Suppressor macrophage treated with lipopolysaccharide for 1 hour (primary cell): ENCODE data around the gene CMIP.

Experiments
- DNase-seq, 3 donors: peaks; one replicate each; pipeline ENCODE4 v3.0.0-alpha.2; 2020 to 2022

Gene CMIP

DNA sequence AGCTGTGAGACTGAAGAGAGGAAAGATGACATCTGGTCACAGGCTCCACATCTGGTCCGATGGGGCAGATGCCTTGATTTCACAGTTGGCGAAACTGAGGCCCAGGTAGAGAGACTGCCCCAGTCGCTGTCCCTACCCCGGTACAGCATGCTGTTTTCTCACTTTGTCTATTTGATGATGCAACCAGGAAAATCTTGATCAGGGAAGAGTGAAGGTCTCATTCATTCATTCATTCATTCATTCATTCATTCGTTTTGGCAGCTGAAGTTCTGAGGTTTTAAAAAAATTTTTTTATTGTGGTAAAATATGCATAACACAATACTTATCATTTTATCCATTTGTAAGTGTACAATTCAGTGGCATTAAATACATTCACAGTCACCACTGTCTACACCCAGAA lies 19.7 kb downstream of the CMIP start:
- DNase-seq, result no peak

DNA sequence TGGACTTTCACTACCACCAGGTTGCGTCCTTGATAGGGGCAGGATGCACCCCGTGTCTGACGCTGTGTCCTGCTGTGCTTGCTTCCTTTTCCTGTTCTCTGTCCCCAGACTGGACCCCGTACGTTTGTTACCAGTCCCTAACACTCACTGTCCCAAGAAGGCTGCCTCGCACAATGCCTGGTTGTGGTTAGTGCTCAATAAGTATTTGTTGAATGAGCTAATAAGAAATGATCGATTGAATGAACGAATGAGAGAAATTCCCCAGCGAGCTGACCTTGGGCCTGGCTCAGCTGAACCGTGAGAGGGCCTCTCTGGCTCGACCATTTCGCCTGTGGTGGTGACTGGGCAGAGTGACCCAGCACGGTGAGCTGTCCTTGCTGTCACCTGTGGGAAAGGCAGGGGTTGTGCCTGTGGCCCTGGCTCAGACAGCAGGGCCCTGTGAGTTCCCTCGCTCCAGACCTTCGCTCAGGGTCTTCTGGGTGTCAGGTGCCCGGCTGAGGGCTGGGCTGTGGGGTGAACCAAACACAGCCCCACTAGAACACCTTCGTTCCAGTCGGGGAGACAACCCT lies 20.9 kb downstream of the CMIP start:
- no peak for DNase-seq

DNA sequence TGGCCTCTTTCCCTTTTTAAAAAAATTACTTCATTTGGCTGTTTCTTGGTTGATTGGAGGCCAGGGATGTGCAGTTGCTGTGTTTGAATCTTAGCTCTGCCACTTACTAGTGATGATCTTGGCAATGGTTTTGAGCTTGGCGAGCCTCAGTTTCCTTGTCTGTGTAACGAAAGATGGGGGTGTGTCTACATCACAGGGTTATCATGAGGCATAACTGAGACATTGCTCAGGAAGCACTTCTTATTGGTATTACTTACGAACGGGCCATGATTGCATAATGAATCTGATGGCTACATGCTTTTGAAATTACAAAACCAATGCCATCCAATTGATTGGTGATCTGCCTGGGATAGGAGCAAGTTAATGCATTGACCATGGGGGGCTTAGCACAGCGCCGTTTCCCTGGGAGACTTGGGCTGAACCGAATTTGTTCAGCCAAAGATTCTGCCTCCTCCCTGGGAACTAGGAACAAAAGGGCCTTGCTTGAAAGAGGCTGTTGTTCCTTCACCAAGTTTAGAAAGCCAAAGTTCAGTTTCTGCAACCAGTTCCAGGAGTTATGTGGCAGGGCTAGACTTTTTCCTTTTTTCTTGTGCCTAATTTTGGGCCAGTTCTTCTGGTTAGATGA lies 21.9 kb downstream of the CMIP start:
- peak in 1 of 3 donors; percentile 25 for DNase-seq

DNA sequence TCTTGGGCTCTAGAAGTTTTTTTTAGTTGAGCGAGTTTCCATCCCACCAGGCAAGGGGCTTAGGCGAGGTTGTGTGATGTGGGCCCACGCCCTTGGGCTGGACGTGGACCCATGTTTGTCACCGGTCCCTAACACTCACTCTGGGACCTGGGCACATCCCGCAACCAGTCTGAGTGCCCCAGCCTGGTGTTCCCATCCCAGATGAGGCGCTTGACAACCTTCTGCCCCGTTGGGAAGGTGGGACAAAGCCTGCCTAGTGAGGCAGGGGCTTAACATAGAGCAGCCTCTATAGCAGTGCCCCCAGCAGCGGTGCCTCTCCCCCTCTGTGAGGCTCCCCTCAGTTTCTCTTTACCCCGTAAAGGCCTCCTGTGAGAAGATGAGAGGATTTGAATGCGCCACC lies 22.5 kb downstream of the CMIP start:
- DNase-seq, result no peak

DNA sequence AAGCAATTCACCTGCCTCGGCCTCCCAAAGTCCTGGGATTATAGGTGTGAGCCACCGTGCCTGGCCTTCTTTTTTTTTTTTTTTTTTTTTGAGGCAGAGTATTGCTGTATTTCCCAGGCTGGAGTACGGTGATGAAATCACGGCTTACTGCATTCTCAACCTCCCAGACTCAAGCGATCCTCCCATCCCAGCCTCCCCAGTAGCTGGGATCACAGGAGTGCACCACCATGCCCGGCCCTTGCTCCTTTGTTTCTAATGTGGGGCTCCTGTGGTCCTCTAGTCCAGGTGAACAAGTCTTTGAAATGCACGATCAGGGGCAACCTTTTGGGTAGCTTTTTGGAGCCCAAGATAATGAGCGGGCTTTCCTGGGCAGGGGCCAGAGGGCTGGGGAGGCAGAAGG lies 23.2 kb downstream of the CMIP start:
- DNase-seq, result no peak

DNA sequence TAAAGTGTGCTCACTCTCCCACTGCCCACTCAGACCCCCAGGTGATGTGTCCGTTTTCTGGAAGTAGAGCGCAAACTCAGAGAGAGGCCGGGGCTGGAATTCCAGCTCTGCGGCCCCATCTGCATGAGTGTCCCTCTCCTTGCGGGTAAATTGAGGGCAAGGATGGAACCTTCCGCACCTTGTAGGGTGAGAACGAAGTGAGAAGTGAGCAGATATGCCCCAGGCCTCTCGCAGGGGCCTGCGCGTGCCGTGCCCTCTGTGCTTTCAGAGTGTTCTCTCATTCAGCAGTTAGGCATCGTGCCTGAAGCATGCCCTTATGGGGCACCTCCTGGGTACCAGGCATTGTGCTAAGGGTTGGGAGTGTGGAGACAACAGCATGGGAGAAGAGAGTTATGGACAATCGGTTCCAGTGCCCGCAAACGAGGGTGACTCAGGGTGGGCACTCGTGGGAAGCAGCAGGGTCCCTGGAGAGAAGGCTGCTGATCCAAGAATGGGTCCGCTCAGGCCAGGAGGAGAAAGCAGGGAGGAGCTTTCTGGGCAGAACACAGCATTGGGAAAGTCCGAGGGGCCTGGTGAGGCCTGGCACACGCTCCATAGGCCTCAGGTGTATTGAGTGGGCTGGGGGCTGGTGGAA lies 23.8 kb downstream of the CMIP start:
- no peak for DNase-seq

DNA sequence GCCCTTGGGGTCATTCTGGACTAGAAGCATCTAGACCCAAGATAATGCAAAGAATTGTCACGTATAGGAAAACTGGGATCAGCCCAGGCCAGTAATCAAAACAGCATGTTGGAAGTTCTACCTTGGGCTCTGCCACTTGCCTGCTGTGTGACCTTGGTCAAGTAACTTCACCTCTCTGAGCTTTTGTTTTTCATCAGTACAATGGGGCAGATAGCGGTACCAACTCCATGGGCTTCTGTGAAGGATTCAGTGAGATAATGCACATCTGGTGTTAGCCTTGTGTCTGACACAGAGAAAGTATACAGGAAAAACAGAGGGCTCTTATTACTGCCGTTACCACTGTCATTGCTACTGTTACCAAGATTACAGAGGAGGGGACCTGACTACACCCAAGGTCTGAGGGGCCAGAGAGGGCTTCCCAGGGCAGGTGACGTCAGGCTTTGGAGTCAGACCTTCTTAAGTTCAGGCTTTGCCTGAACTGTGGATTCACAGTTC lies 24.6 kb downstream of the CMIP start:
- no peak for DNase-seq

DNA sequence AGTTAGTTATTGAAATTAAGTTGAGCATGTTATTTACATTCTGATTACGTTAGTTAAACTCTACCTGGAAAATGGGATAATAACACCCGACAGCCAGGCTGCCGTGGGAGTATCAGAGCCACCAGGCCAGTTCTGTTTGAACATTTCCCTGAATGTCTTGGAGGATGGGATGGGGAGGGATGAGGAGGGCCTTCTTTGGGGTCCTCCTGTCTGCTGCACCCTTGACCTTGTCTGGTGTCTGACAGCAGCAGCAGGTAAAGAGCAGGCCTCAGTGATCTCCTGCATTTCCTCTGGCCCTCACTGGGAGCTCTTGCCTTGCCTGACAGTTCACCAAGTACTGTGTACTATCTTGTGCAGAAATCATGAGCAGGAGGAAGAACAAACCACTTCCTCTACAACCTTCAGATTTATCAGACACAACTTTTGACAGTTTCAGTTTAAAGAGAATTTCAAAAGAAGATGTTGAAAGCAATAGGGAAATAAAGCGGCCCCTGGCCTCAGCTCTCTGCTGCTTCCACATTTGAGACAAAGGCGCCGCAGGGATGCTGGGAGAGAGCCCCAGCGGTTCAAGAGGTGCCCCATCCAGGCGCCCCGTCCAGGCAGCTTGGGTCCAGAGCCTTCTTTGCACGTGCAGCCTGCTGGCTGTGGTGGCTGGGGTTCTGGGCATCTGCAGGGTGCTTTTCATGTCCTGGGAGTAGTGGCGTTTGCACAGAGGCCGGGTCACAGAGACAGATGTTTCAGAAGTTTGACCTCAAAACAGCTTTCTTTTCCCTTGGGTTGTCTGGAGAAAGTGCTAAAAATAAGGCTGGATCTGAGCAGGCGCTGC lies 25.3 kb downstream of the CMIP start:
- DNase-seq, result peak; percentile 81 to 88 (median 86)

DNA sequence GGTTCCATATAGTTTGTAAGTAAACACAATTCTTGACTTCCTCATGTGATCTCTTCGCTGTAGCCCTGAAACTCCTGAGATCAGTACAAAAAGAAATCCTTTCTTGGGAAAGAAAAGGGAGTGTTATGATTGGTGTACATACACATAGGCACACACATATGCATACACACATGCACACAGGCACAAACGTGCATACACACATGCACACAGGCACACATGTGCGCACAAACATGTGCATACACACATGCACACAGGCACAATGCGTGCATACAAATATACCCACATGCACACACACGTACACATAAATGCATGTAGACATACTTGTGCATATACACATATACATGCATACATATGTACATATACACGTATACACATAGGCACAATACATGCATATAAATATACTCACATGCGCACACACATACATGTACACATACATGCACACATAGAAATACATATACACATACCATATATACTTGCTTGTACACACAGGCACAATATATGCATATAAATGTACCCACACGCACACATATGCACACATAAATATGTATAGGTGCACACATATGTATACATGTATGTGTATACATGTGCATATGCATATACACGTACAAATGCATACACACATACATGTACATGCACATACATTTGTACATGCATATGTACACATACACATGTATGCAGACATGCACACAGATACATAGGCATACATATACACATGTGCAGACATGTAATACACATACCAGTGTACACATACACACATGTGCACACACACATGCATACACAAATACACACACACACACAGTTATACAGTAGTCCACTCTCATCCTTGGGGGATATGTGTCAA lies 26.4 kb downstream of the CMIP start:
- DNase-seq, result no peak

DNA sequence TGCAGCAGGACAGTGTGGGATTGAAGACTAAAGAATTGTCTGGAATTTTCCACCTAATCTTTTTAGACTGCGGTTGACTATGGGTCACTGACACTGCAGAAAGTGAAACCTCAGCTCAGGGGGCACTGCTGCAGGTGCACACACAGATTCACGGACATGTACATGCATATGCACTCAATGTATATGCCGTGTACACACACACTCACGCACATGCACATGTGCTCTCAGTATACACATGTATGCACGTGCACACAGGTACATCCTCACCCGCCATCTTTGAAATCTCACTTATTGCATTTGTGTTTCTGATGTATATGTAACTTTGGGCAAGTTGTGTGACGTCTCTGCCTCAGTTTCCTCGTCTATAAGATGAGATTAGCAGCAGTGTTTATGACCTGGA lies 27.3 kb downstream of the CMIP start:
- no peak for DNase-seq

DNA sequence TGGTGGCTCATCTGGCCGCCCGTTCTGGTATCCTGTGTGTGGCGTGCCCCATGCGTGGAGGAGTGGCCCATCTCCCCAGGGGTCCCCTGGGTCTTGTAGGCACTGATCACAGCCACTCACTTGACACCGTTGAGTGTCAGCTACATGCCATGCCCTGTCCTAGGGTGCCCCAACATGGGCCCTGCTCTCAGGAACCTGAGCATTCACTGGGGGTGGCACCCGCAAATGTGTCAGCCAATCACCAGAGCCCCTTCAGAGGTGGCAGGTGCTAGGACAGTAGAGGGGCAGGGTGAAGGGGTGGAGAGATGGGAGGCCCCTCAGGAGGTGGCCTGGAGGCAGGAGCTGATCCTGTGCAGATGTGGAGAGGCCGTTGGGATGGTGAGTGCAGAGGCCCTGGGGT lies 27.8 kb downstream of the CMIP start:
- no peak for DNase-seq

DNA sequence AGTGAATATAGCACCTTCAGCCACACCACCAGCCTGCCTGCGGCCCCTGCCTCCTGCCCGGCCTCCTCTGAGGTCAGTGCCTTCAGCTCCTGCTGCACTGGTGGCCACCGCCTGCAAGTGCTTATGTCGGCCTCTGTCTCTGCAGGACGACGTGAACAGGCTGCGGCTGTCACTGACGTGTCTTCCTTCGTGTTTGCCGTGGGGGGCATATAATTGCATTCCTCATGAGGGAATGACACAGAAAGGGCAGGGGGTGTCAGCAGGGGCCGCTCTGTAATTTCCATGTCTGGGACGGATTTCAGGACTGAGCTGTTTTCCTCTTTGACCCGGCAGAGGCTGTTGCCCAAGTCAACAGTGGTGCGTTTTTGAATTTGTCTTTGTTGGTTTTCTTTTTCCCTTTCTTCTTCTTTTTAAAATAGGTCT lies 28.5 kb downstream of the CMIP start:
- DNase-seq, result no peak

DNA sequence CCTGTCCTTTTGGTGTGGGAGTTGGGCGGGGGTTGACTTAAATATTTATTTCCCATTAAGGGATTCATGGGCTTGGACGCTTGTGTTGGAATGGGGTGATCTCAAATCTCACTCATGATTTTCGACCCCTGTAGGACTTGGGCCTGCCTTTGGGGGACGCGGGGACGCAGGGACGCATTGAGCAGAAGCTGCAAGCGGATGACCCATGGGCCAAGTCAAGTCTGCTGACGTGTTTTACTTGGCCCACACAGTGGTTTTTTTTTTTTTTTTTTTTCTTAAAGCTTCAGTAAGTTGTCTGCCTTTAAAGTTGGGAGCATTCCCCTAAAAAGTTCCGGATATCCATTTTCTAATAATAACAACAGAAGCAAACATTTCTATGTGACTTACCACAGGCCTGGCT lies 28.9 kb downstream of the CMIP start:
- peak; percentile 40 to 56 (median 43) for DNase-seq

DNA sequence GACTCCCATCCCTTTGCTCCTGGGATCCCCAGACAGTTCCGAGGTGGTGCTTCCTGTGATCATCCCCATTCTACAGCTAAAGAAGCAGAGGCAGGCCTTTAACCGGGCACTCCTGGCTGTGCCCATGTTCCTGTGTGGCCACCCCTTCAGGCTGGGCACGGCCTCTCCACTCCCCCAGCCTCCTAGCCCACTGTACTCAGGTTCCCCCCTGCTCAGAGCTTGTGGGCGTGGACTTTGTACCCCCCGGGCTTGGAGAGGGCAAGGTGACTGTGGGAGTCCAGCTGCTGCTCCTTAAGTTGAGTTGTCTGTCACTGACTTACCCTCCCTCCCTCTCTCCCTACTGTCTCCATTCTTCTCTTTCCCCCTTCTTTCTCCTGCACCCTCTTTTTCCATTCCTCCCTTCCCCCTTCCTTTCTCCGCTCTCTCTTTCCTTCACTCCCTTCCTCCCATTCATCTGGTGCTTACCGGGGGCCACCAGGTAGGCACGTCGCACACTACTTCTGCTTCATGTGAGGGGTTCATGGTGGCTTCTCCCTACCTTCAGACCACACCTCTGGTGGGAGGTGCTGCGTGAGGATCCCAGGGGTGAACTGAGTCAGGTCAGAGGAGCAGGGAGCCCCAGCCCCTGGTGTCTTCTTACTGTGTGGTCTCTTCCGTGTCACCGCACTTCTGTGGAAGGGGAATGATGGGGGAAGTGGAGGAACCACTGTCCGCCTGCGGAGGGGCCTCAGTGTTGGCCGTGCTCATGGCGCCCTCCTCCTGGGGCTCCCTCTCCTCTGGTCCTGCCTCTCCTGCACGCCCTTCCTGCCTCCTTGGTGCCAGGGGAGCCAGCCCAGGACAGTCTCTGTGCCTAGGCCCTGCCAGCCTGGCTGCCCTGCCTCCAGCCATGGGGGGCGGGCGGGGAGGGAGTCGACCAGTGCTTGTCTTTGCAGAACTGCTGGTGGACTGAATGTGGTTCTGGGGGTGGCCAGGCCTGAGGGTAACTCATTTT lies 29.7 kb downstream of the CMIP start:
- DNase-seq, result no peak

DNA sequence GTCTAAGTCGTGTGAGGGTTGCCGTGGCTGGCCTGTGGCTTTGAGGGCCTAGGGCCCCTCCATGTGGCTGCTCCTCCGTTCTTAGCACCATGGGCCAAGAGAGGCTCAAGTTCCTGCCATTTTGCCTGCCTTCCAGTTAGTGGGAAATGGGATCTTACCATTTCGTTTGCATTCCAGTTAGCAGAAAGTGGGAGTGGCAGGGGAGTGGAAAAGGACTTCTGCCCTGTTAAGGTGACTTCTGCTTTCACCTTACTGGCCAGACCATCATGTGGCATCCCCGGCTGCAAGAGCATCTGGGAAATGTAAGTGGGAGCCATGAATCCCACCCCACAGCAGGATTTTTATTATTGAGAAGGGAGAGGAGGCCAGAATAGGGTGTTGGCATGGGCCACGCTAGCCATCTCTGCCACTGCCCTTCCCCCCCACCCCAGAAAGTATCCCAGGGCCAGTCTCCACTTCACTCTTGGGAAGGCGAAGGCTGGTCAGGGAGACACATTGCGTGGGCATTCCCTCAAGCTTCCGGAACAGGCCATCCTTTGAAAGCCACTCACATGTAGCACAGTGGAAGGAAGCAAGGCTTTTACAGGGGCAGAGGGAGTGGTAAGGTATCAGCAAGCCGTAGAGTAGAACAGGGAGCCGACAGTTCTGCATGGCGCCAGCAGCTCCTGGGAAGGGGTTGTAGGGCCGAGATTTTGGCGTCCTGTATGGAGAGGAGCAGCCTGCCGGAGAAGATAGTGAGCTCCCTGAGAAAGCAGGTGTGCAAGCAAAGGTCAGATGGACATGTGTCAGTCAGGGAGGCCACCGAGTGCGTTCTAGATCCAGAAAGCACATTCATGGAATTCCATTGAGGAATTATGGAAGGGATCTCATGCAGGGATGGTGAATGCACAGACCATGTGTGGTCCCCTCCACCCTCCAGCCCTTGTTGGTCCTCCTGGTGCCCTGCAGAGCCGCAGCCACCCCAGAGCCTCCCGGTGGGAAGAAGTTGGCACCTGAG lies 33.4 kb downstream of the CMIP start:
- peak in 2 of 3 donors; percentile 39 to 40 for DNase-seq

DNA sequence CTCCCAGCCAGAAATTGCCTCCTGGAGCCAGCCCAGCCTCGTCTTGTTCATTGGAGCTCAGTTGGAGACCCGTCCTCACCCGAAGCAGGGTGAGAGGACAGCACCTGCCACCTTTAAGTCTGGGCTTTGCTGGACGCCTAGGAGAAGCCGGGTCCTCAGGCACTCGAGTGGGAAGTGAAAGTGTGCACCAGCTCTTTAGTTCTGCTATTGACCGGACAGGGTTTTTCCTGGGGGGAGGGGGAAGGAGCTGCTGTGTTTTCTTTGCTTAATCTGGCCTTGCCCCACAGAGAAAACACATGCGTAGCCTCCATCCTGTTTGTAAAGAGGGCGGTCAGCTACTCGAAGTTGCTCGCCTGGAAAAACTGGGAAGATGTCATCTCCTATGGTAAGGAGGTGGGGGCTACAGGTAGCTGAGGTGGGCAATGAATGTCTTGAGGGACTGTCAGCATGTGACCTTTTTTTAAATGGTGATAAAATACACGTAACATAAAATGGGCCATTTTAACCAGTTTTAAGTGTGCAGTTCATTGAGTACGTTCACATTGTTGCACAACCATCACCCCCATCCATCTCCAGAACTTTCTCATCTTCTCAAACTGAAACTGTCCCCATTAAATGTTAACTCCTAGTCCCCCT lies 34.4 kb downstream of the CMIP start:
- peak; percentile 91 to 93 (median 93) for DNase-seq

DNA sequence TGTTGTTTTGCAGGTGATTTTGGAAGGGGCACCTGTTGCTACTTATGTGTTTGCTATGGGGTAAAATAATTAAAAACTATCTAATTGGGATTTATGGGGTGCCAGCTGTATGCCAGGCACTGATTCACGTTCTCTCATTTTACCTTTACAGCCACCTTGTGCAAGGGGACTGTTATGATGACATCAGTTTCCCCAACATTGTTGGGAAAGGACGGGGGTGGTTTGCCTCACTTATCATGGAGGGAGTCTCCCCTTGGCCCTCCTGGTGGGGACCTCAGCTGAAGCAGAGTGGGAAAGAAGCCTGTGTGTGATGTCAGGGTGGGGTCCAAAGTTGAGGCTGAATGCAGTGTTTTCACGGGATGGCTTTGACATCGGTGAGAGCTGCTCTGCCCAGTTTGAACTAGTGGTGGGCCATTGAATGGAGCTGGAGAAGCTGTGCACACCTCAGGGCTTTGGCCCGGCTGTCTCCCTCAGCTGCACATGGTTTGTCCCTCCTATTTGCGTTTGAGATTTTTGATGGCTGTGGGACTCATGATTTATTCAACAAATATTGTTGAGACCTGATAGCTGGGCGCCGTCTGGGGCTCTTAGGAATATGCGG lies 36.1 kb downstream of the CMIP start:
- peak; percentile 22 to 38 (median 27) for DNase-seq

DNA sequence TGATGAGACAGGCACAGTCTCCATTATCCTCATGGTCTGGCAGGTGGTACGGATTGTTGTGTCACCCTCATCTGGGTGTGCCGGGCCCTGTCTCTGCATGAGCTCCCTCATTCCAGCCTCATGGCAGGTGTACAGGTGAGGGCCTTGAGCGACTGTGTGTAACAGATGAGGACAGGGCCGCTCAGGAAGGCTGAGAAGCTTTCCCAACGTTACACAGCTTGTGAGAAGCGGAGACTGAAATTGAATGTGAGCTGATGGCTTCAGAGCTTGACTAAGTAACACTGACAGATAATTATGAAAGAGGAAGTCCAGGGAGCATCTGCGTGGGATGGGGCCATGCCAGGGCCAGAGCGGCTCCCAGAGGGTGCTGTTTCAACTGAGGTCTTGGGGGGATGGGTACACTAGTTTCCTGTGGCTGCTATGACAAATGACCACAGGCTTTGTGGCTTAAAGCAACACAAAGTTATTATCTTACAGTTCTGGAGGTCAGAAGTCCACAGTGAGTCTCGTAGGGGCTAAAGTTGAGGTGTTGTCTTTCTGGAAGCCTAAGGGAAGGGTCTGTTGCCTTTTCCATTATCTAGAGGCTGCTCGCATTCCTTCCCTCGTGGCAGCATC lies 36.7 kb downstream of the CMIP start:
- DNase-seq, result peak; percentile 96 to 99 (median 98)
